Midbrain (tissue), 1 donor: ENCODE measurements around the gene LY6G5C.
A peak's percentile ranks its signal among the peaks of the same experiment; 100 is the strongest.

Source experiments
- DNase-seq: peaks from one replicate; lab custom pipeline; 2025; lab: John Stamatoyannopoulos, UW

The LY6G5C gene

GRCh38 chr6:31662124-31662723, 18.6 kb downstream of the LY6G5C start:
- no peak for DNase-seq

- DNase-seq: no peak
Measured at GRCh38 chr6:31661262-31662123, 19.4 kb downstream of the LY6G5C start.

- DNase-seq: peak; percentile 79
Measured at GRCh38 chr6:31660381-31661261, 20.2 kb downstream of the LY6G5C start, which contains the start of gene C6orf47. Gene C6orf47 (minus strand): TSS chr6:31660778. CDS start chr6:31659947, 831 bp downstream.

GRCh38 chr6:31659649-31660380, 21.1 kb downstream of the LY6G5C start:
- DNase-seq: no peak

- DNase-seq: no peak
Measured at GRCh38 chr6:31658983-31659648, 21.8 kb downstream of the LY6G5C start.

- DNase-seq: no peak
Measured at GRCh38 chr6:31658158-31658688, 22.6 kb downstream of the LY6G5C start.

GRCh38 chr6:31657406-31658157, 23.3 kb downstream of the LY6G5C start:
- DNase-seq: no peak

- DNase-seq: no peak
Measured at GRCh38 chr6:31655349-31656237, 25.3 kb downstream of the LY6G5C start, which contains the start of gene APOM. Gene APOM (plus strand): TSS chr6:31655894. CDS start chr6:31655967, 73 bp downstream.

- no peak for DNase-seq
Measured at GRCh38 chr6:31654574-31655348, 26.1 kb downstream of the LY6G5C start.

- DNase-seq: peak; percentile 98
Measured at GRCh38 chr6:31652925-31653724, 27.7 kb downstream of the LY6G5C start.

GRCh38 chr6:31651602-31652191, 29.2 kb downstream of the LY6G5C start:
- DNase-seq: peak; percentile 58

GRCh38 chr6:31645325-31645724, 35.5 kb downstream of the LY6G5C start:
- no peak for DNase-seq

GRCh38 chr6:31643818-31644454, 36.9 kb downstream of the LY6G5C start:
- no peak for DNase-seq

GRCh38 chr6:31642798-31643570, 37.9 kb downstream of the LY6G5C start:
- DNase-seq: no peak

GRCh38 chr6:31641370-31641769, 39.5 kb downstream of the LY6G5C start:
- DNase-seq: no peak

GRCh38 chr6:31640612-31641011, 40.3 kb downstream of the LY6G5C start:
- DNase-seq: no peak
